K562 (cell line): ENCODE data around the gene ANO8. TPM values are rescaled to one million over a fixed set of nuclear protein-coding genes. Genes with fewer than 3 reads are reported as not detected.

Source experiments
- CCAR2 ChIP-seq: fragments of 200-400 bp; formaldehyde crosslinking; IDR thresholded peaks from 2 replicates; pipeline ENCODE4 v1.6.1; 2017; ENCODE audit warnings: mild to moderate bottlenecking, low read depth, low read length
- CREBBP ChIP-seq: IDR thresholded peaks from one replicate; pipeline ENCODE4 v1.6.1; 2012; ENCODE audit warnings: low read depth, mild to moderate bottlenecking, control low read depth, inconsistent platforms, low read length
- ETV1 ChIP-seq: fragments of 450-650 bp; conservative IDR thresholded peaks from 2 replicates; pipeline ENCODE4 v1.6.1; 2016; ENCODE audit warnings: missing genetic modification characterization, control low read depth, low read depth, missing compliant biosample characterization
- GABPA ChIP-seq: fragments of 200-800 bp; sonication (Bioruptor generic); conservative IDR thresholded peaks from 2 replicates; pipeline ENCODE4 v1.6.1; 2016; ENCODE audit warnings: low read depth, missing genetic modification characterization, missing compliant biosample characterization
- HNRNPUL1 ChIP-seq: fragments of 200-400 bp; formaldehyde crosslinking; IDR thresholded peaks from 2 replicates; pipeline ENCODE4 v1.6.1; 2017; ENCODE audit warnings: low read length
- POLR2AphosphoS5 ChIP-seq: IDR thresholded peaks from 2 replicates; pipeline ENCODE4 v1.6.1; 2011; ENCODE audit warnings: mild to moderate bottlenecking, low read depth, low read length, moderate library complexity; ENCODE audit not compliant: control insufficient read depth, insufficient read depth
- PPARD ChIP-seq: fragments of 250-450 bp; sonication (Bioruptor Pico); IDR thresholded peaks from 2 replicates; pipeline ENCODE4 v1.8.0; 2022; ENCODE audit warnings: inconsistent platforms, mild to moderate bottlenecking, moderate library complexity
- ZNF175 ChIP-seq: fragments of 200-800 bp; sonication (Bioruptor generic); IDR thresholded peaks from 2 replicates; pipeline ENCODE4 v1.6.1; 2016; ENCODE audit warnings: low read depth, mild to moderate bottlenecking, missing genetic modification characterization, missing compliant biosample characterization
- ZNF224 ChIP-seq: sonication (generic); formaldehyde crosslinking; IDR thresholded peaks from 2 replicates; pipeline ENCODE4 v1.8.0; 2022; ENCODE audit warnings: mild to moderate bottlenecking, missing genetic modification reagents
- polyA plus RNA-seq, 8 experiments: library from polyadenylated mRNA; depleted of rRNA in 4 of 8; stranded (reverse) in 5 of 8; unstranded in 3 of 8; fragments of >200 nt; fragmentation: Nextera tagmentation in 2 of 8; fragmentation: Illumina TruSeq in 1 of 8; extraction: Ambion mirVana in 2 of 8; extraction: Trizol in 1 of 8; gene quantifications; 2 replicates each; pipeline versions ENCODE4 v1.2.1 to v1.2.3, GENCODE V29; 2011 to 2014; ENCODE audit warnings: inconsistent platforms in 1 of 8, missing spikeins in 1 of 8
- total RNA-seq, 7 experiments: library from RNA; depleted of rRNA in 6 of 7; stranded (reverse); fragments of >200 nt in 6 of 7; fragmentation: Illumina TruSeq in 2 of 7; extraction: Trizol in 2 of 7; gene quantifications; 2 replicates each; pipeline versions ENCODE4 v1.2.1 to v1.2.3, GENCODE V29; 2011 to 2021; ENCODE audit warnings: low replicate concordance in 1 of 7
- TF ChIP-seq, protein P1 (sequence below): fragments of 450-650 bp; IDR thresholded peaks from one replicate; pipeline ENCODE4 v1.6.1; 2018; ENCODE audit warnings: mild to moderate bottlenecking, moderate library complexity; ENCODE audit not compliant: partially characterized antibody
- TF ChIP-seq, protein P2 (sequence below): fragments of 250-450 bp; sonication (Bioruptor Pico); IDR thresholded peaks from 2 replicates; pipeline ENCODE4 v1.4.0; 2020; ENCODE audit warnings: mild to moderate bottlenecking, moderate library complexity
- TF ChIP-seq, protein P3 (sequence below): fragments of 450-650 bp; conservative IDR thresholded peaks from 2 replicates; pipeline ENCODE4 v1.6.1; 2016; ENCODE audit warnings: missing genetic modification characterization, low read depth, mild to moderate bottlenecking, missing compliant biosample characterization, moderate library complexity
- TF ChIP-seq, protein P4 (sequence below), 2 experiments: fragments of 450-650 bp; formaldehyde crosslinking in 1 of 2; IDR thresholded peaks; 2 replicates each; pipeline versions ENCODE4 v1.4.0 to v1.6.1; 2014 to 2020; ENCODE audit warnings: mild to moderate bottlenecking in 2 of 2, borderline replicate concordance in 1 of 2, low read depth in 1 of 2

ANO8 gene
- total and polyA plus RNA-seq, 9 of the 15 experiments (the other 6 are each of a cell fraction or from before 2014, with no cell fraction given): 0.07 to 7.6 (median 2.3) TPM; not detected in 1

DNA sequence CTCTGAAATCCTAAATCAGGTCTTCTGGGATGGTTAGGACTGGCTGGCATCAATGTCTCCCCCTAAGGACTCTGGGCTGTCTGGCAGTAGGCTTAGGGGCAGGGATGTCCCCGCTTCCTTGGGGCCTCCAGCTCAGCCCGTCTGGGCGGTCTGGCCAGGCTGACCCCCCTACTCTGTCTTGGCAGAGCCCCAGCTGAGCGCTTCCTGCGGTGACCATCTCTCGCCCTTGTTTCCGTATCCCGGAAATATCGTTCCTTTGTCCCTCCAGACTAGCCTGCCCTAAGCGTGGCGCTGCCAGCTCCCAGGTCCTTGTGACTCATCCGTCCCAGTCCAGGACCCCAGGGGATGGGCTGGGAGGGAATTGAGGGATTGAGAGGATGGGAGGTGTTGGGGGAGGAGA is 14.0 kb upstream of the ANO8 start (continued):
- TF ChIP-seq POLR2AphosphoS5: no peak
- no peak for TF ChIP-seq HNRNPUL1
- TF ChIP-seq CCAR2: no peak
- TF ChIP-seq, protein P1, sequence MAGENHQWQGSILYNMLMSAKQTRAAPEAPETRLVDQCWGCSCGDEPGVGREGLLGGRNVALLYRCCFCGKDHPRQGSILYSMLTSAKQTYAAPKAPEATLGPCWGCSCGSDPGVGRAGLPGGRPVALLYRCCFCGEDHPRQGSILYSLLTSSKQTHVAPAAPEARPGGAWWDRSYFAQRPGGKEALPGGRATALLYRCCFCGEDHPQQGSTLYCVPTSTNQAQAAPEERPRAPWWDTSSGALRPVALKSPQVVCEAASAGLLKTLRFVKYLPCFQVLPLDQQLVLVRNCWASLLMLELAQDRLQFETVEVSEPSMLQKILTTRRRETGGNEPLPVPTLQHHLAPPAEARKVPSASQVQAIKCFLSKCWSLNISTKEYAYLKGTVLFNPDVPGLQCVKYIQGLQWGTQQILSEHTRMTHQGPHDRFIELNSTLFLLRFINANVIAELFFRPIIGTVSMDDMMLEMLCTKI: no peak
- peak; percentile 26; the same call in 1 of the 2 replicates for TF ChIP-seq GABPA (tag)
- TF ChIP-seq PPARD (CRISPR knock-in tag): no peak
- TF ChIP-seq, protein P2, sequence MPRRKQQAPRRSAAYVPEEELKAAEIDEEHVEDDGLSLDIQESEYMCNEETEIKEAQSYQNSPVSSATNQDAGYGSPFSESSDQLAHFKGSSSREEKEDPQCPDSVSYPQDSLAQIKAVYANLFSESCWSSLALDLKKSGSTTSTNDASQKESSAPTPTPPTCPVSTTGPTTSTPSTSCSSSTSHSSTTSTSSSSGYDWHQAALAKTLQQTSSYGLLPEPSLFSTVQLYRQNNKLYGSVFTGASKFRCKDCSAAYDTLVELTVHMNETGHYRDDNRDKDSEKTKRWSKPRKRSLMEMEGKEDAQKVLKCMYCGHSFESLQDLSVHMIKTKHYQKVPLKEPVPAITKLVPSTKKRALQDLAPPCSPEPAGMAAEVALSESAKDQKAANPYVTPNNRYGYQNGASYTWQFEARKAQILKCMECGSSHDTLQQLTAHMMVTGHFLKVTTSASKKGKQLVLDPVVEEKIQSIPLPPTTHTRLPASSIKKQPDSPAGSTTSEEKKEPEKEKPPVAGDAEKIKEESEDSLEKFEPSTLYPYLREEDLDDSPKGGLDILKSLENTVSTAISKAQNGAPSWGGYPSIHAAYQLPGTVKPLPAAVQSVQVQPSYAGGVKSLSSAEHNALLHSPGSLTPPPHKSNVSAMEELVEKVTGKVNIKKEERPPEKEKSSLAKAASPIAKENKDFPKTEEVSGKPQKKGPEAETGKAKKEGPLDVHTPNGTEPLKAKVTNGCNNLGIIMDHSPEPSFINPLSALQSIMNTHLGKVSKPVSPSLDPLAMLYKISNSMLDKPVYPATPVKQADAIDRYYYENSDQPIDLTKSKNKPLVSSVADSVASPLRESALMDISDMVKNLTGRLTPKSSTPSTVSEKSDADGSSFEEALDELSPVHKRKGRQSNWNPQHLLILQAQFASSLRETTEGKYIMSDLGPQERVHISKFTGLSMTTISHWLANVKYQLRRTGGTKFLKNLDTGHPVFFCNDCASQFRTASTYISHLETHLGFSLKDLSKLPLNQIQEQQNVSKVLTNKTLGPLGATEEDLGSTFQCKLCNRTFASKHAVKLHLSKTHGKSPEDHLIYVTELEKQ: no peak
- no peak for TF ChIP-seq CREBBP
- TF ChIP-seq ETV1 (tag): peak; percentile 31; the same call in 1 of the 2 replicates
- no peak for TF ChIP-seq ZNF175 (CRISPR knock-in tag)
- no peak for TF ChIP-seq ZNF224 (CRISPR knock-in tag)
- TF ChIP-seq, protein P3, sequence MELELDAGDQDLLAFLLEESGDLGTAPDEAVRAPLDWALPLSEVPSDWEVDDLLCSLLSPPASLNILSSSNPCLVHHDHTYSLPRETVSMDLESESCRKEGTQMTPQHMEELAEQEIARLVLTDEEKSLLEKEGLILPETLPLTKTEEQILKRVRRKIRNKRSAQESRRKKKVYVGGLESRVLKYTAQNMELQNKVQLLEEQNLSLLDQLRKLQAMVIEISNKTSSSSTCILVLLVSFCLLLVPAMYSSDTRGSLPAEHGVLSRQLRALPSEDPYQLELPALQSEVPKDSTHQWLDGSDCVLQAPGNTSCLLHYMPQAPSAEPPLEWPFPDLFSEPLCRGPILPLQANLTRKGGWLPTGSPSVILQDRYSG (tag): no peak
- TF ChIP-seq, protein P4, sequence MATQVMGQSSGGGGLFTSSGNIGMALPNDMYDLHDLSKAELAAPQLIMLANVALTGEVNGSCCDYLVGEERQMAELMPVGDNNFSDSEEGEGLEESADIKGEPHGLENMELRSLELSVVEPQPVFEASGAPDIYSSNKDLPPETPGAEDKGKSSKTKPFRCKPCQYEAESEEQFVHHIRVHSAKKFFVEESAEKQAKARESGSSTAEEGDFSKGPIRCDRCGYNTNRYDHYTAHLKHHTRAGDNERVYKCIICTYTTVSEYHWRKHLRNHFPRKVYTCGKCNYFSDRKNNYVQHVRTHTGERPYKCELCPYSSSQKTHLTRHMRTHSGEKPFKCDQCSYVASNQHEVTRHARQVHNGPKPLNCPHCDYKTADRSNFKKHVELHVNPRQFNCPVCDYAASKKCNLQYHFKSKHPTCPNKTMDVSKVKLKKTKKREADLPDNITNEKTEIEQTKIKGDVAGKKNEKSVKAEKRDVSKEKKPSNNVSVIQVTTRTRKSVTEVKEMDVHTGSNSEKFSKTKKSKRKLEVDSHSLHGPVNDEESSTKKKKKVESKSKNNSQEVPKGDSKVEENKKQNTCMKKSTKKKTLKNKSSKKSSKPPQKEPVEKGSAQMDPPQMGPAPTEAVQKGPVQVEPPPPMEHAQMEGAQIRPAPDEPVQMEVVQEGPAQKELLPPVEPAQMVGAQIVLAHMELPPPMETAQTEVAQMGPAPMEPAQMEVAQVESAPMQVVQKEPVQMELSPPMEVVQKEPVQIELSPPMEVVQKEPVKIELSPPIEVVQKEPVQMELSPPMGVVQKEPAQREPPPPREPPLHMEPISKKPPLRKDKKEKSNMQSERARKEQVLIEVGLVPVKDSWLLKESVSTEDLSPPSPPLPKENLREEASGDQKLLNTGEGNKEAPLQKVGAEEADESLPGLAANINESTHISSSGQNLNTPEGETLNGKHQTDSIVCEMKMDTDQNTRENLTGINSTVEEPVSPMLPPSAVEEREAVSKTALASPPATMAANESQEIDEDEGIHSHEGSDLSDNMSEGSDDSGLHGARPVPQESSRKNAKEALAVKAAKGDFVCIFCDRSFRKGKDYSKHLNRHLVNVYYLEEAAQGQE (IDR thresholded peaks at IDR 0.05; ENCODE audit: borderline replicate concordance): no peak
- TF ChIP-seq, protein P4 (CRISPR knock-in tag; IDR thresholded peaks at IDR 0.05; ENCODE audit: low read depth): no peak
